Measurements from ENCODE around the gene PIGM. TPM values are rescaled to one million over a fixed set of nuclear protein-coding genes. Genes with fewer than 3 reads are reported as not detected.

The PIGM gene
- total RNA-seq, 1 donor from 2014 or later: 7.0 TPM

DNA sequence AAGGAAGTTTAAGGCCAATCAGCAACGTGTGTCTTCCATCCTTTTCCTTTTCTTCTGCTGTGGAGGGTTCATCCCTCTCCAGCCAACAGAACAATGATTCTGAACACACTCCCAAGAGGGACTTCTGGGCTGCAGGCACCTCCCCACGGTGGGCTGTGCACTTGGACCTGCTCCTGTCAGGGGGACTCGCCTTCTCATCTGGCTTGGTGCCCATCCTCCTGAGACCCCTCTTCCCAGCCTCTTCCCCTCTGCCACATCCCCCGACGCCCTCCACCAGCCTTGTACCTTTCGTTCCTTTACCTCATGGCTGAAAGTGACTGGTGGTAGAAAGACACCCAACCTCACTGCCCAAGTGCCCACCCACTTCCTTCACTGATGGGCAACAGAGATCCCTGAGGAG lies 51.7 kb downstream of the PIGM start:
- H3K27ac Mint-ChIP-seq (ENCODE audit: unreplicated experiment): no peak overlapping the region
- FAIRE-seq (no peak), DNase-seq (ENCODE audit: low read depth) (no peak)
- H3K27me3 ChIP-seq (ENCODE audit: insufficient read depth, low read length): peaks cover 25% of the 10 kb centered on the region
- no peak overlapping the region for H3K27ac ChIP-seq (ENCODE audit: low read depth, low read length)
- no peak overlapping the region for H3K9ac ChIP-seq (ENCODE audit: low read length)
- H3K27me3 Mint-ChIP-seq (ENCODE audit: low read depth, unreplicated experiment): peaks cover 54% of the 10 kb centered on the region
- H2AFZ ChIP-seq (ENCODE audit: low read depth, low read length): no peak overlapping the region
- H3K79me2 ChIP-seq (ENCODE audit: insufficient read depth, low read length): no peaks in the 10 kb centered on the region
- no peaks in the 10 kb centered on the region for H3K9me3 ChIP-seq (ENCODE audit: insufficient read depth, low read depth, low read length)
- TF ChIP-seq EZH2 (IDR thresholded peaks at IDR 0.05; ENCODE audit: insufficient read depth, low read length): no peak
- TF ChIP-seq, protein P1, sequence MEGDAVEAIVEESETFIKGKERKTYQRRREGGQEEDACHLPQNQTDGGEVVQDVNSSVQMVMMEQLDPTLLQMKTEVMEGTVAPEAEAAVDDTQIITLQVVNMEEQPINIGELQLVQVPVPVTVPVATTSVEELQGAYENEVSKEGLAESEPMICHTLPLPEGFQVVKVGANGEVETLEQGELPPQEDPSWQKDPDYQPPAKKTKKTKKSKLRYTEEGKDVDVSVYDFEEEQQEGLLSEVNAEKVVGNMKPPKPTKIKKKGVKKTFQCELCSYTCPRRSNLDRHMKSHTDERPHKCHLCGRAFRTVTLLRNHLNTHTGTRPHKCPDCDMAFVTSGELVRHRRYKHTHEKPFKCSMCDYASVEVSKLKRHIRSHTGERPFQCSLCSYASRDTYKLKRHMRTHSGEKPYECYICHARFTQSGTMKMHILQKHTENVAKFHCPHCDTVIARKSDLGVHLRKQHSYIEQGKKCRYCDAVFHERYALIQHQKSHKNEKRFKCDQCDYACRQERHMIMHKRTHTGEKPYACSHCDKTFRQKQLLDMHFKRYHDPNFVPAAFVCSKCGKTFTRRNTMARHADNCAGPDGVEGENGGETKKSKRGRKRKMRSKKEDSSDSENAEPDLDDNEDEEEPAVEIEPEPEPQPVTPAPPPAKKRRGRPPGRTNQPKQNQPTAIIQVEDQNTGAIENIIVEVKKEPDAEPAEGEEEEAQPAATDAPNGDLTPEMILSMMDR (IDR thresholded peaks at IDR 0.05; ENCODE audit: insufficient read depth, low read depth, low read length): no peak
- H3K4me3 Mint-ChIP-seq (ENCODE audit: unreplicated experiment): no peak overlapping the region
- H3K4me2 ChIP-seq (ENCODE audit: low read length): no peak overlapping the region
- H3K9me3 Mint-ChIP-seq (ENCODE audit: unreplicated experiment): no peaks in the 10 kb centered on the region
- H3K36me3 Mint-ChIP-seq (ENCODE audit: low read depth, unreplicated experiment): no peaks in the 10 kb centered on the region
- H3K4me1 Mint-ChIP-seq (ENCODE audit: low read depth, unreplicated experiment): no peaks in the 10 kb centered on the region
- H3K4me3 ChIP-seq (ENCODE audit: insufficient read depth, low read depth, low read length): no peak overlapping the region
- H3K4me1 ChIP-seq (ENCODE audit: insufficient read depth, low read length): no peaks in the 10 kb centered on the region
- H4K20me1 ChIP-seq (ENCODE audit: insufficient read depth, low read length): no peaks in the 10 kb centered on the region
- H3K36me3 ChIP-seq (ENCODE audit: insufficient read depth, low read length): no peaks in the 10 kb centered on the region

DNA sequence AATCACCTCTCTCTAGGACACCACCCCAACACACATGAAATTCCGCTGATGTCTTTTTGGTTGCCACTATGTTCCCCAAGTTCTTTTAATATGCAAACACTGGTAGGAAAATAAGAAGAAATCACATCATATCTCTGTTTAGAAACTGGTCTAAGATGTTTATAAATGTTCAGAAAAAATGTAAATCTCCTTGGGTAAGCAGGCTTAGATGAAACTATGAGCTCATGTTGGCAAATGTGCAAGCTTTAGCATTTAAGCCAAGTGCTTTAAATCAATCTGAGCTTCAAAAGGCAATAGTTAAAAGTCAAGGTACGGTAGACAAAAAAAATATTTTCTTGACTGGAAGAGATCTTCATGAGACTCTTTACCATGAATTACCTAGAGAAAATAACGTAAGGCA lies 52.5 kb downstream of the PIGM start:
- Mint-ChIP-seq H3K9me3 (ENCODE audit: unreplicated experiment) (no peaks in the 10 kb centered on the region), H3K27ac (ENCODE audit: unreplicated experiment) (no peak overlapping the region), H3K4me1 (ENCODE audit: low read depth, unreplicated experiment) (no peaks in the 10 kb centered on the region), H3K4me3 (ENCODE audit: unreplicated experiment) (no peak overlapping the region), H3K36me3 (ENCODE audit: low read depth, unreplicated experiment) (no peaks in the 10 kb centered on the region), H3K27me3 (ENCODE audit: low read depth, unreplicated experiment) (peaks cover 54% of the 10 kb centered on the region)
- FAIRE-seq: no peak
- no peak overlapping the region for H2AFZ ChIP-seq (ENCODE audit: low read depth, low read length)
- H3K9me3 ChIP-seq (ENCODE audit: insufficient read depth, low read depth, low read length): no peaks in the 10 kb centered on the region
- TF ChIP-seq EZH2 (IDR thresholded peaks at IDR 0.05; ENCODE audit: insufficient read depth, low read length): no peak
- TF ChIP-seq, protein P1 (IDR thresholded peaks at IDR 0.05; ENCODE audit: insufficient read depth, low read depth, low read length): no peak
- no peak overlapping the region for H3K4me3 ChIP-seq (ENCODE audit: insufficient read depth, low read depth, low read length)
- no peaks in the 10 kb centered on the region for H3K4me1 ChIP-seq (ENCODE audit: insufficient read depth, low read length)
- no peak overlapping the region for H3K4me2 ChIP-seq (ENCODE audit: low read length)
- no peak for DNase-seq (ENCODE audit: low read depth)
- H3K36me3 ChIP-seq (ENCODE audit: insufficient read depth, low read length): no peaks in the 10 kb centered on the region
- no peaks in the 10 kb centered on the region for H3K79me2 ChIP-seq (ENCODE audit: insufficient read depth, low read length)
- peaks cover 25% of the 10 kb centered on the region for H3K27me3 ChIP-seq (ENCODE audit: insufficient read depth, low read length)
- no peak overlapping the region for H3K27ac ChIP-seq (ENCODE audit: low read depth, low read length)
- H4K20me1 ChIP-seq (ENCODE audit: insufficient read depth, low read length): no peaks in the 10 kb centered on the region
- no peak overlapping the region for H3K9ac ChIP-seq (ENCODE audit: low read length)

DNA sequence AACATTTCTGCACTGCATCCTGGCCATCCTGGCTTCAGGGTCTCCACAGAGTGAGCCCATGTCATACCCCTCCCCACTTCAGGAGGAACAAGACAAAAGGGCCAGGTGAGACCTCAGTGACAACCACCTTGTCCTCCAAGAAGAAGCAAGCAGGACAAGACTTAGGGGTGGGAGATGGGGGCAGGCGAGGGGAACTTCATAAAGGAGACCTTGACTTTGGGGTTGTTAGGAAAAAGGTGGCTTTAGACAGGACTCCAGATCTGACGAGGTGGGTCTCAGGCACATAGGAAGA lies 53.7 kb downstream of the PIGM start:
- H3K4me1 Mint-ChIP-seq (ENCODE audit: low read depth, unreplicated experiment): no peaks in the 10 kb centered on the region
- H3K27me3 Mint-ChIP-seq (ENCODE audit: low read depth, unreplicated experiment): peaks cover 45% of the 10 kb centered on the region
- no peak overlapping the region for H3K4me2 ChIP-seq (ENCODE audit: low read length)
- no peaks in the 10 kb centered on the region for H4K20me1 ChIP-seq (ENCODE audit: insufficient read depth, low read length)
- no peak for TF ChIP-seq EZH2 (IDR thresholded peaks at IDR 0.05; ENCODE audit: insufficient read depth, low read length)
- no peak overlapping the region for H3K9ac ChIP-seq (ENCODE audit: low read length)
- H2AFZ ChIP-seq (ENCODE audit: low read depth, low read length): no peak overlapping the region
- H3K9me3 ChIP-seq (ENCODE audit: insufficient read depth, low read depth, low read length): no peaks in the 10 kb centered on the region
- H3K36me3 ChIP-seq (ENCODE audit: insufficient read depth, low read length): no peaks in the 10 kb centered on the region
- FAIRE-seq (no peak), DNase-seq (ENCODE audit: low read depth) (no peak)
- no peaks in the 10 kb centered on the region for H3K36me3 Mint-ChIP-seq (ENCODE audit: low read depth, unreplicated experiment)
- H3K27ac ChIP-seq (ENCODE audit: low read depth, low read length): no peak overlapping the region
- no peak overlapping the region for H3K4me3 Mint-ChIP-seq (ENCODE audit: unreplicated experiment)
- no peaks in the 10 kb centered on the region for H3K4me1 ChIP-seq (ENCODE audit: insufficient read depth, low read length)
- H3K27me3 ChIP-seq (ENCODE audit: insufficient read depth, low read length): peaks cover 17% of the 10 kb centered on the region
- no peak overlapping the region for H3K27ac Mint-ChIP-seq (ENCODE audit: unreplicated experiment)
- no peaks in the 10 kb centered on the region for H3K79me2 ChIP-seq (ENCODE audit: insufficient read depth, low read length)
- H3K4me3 ChIP-seq (ENCODE audit: insufficient read depth, low read depth, low read length): no peak overlapping the region
- no peaks in the 10 kb centered on the region for H3K9me3 Mint-ChIP-seq (ENCODE audit: unreplicated experiment)

All from astrocyte (in vitro differentiated cells and primary cell).